Right lobe of liver (tissue), 6 donors: ENCODE data around the gene TCFL5. TPM values are rescaled to one million over a fixed set of nuclear protein-coding genes. Genes with fewer than 3 reads are reported as not detected.

ENCODE experiments used
- ATAC-seq, 4 donors: fragments of 200-7000 bp; cut with Tn5 transposase; one replicate each; pipeline ENCODE4 v1.9.1; 2020; ENCODE audit warnings: mild to moderate bottlenecking in 4 of 4, moderate library complexity in 4 of 4
- DNase-seq, 3 donors: peaks; one replicate each; pipeline ENCODE4 v3.0.0-alpha.2; 2020
- H3K27ac ChIP-seq, 3 donors: fragments of 200-600 bp; one replicate each; pipeline ENCODE4 v1.8.0; 2022
- H3K27me3 ChIP-seq, 2 donors: fragments of 200-600 bp; one replicate each; pipeline ENCODE4 v1.8.0; 2022
- H3K36me3 ChIP-seq, 4 donors: fragments of 200-600 bp; sonication (generic) in 1 of 4; one replicate each; pipeline versions ENCODE4 v1.5.1 to v1.8.0; 2017 to 2022; ENCODE audit warnings: control low read depth in 1 of 4
- H3K4me1 ChIP-seq, 4 donors: fragments of 200-600 bp; sonication (generic) in 1 of 4; one replicate each; pipeline versions ENCODE4 v1.5.1 to v1.8.0; 2017 to 2022; ENCODE audit warnings: control low read depth in 1 of 4
- H3K4me3 ChIP-seq, 3 donors: fragments of 200-600 bp; one replicate each; pipeline ENCODE4 v1.8.0; 2022
- H3K9me3 ChIP-seq, 4 donors: fragments of 200-600 bp; sonication (generic) in 1 of 4; one replicate each; pipeline versions ENCODE4 v1.5.1 to v1.8.0; 2017 to 2022; ENCODE audit warnings: control low read depth in 1 of 4
- CTCF ChIP-seq, 4 donors: fragments of 200-600 bp in 3 of 4; fragments of 450-650 bp in 1 of 4; IDR thresholded peaks; one replicate each; pipeline versions ENCODE4 v1.5.1 to v1.8.0; 2016 to 2022; ENCODE audit warnings: antibody characterized with exemption in 4 of 4, mild to moderate bottlenecking in 2 of 4
- POLR2A ChIP-seq: fragments of 450-650 bp; IDR thresholded peaks from one replicate; pipeline ENCODE4 v1.6.1; 2017; ENCODE audit warnings: antibody characterized with exemption, mild to moderate bottlenecking
- WGBS: methylation state at CpG from one replicate; pipeline ENCODE4 v1.1.6; 2018; ENCODE audit warnings: low coverage, low lambda C conversion rate; ENCODE audit not compliant: insufficient coverage; ENCODE audit errors: missing lambda C conversion rate; 5-methylcytosine and 5-hydroxymethylcytosine counted together
- intact Hi-C, 2 donors: fragments of 100-400 bp; cut with DNase I; formaldehyde crosslinking; loops; one replicate each; pipeline versions ENCODE4 v1.11.2 to v1.14.1; 2022
- total RNA-seq, 6 experiments: library from RNA; depleted of rRNA in 2 of 6; stranded (reverse); fragments of >200 nt in 2 of 6; fragmentation: NEBNext Ultra II Directional in 3 of 6; extraction: Animal tissue kit (Norgen Biotek cat#: 25700) in 3 of 6; gene quantifications; one replicate each; pipeline versions ENCODE4 v1.1.0 to v1.2.4, GENCODE V29; 2016 to 2023
- donor health status: DM: no; HTN: yes; CAD: no.
- donor health status: DM: no; HTN: no; CAD: no.
- donor health status: DM: no; HTN: no; CAD: no.
- donor health status: DM: no; HTN: yes; CAD: no.
- donor health status: DM: no; HTN: yes; CAD: no.

The TCFL5 gene
- total RNA-seq, 6 experiments from 2014 or later: 2.9 to 5.1 (median 3.9) TPM

GRCh38 chr20:62801284-62802010, 60.2 kb downstream of the TCFL5 start:
- ATAC-seq (no peak), DNase-seq (no peak)
- Histone ChIP-seq H3K4me1 (peaks cover 0 to 36% (median 15%) of the 10 kb centered on the region in 4 donors), H3K36me3 (peaks cover 0 to 26% (median 9%) of the 10 kb centered on the region in 4 donors), H3K4me3 (no peak overlapping the region), H3K9me3 (no peaks in the 10 kb centered on the region), H3K27ac (no peak overlapping the region), H3K27me3 (no peaks in the 10 kb centered on the region)
- TF ChIP-seq POLR2A: no peak
- intact Hi-C loops: no loop called here
- 33% methylated on average over 1 of the region's 15 CpGs for WGBS

GRCh38 chr20:62800314-62801259, 61.0 kb downstream of the TCFL5 start:
- ATAC-seq (no peak), DNase-seq (no peak)
- TF ChIP-seq CTCF (IDR thresholded peaks at IDR 0.05): no peak
- TF ChIP-seq POLR2A: no peak
- 78% methylated on average over 19 of the region's 26 CpGs for WGBS
- Histone ChIP-seq H3K4me3 (no peak overlapping the region), H3K27ac (no peak overlapping the region), H3K36me3 (peaks cover 0 to 26% (median 9%) of the 10 kb centered on the region in 4 donors), H3K9me3 (no peaks in the 10 kb centered on the region), H3K4me1 (peaks cover 0 to 34% (median 13%) of the 10 kb centered on the region in 4 donors), H3K27me3 (no peaks in the 10 kb centered on the region)
- intact Hi-C loops: no loop called here

GRCh38 chr20:62799873-62800272, 61.7 kb downstream of the TCFL5 start:
- Histone ChIP-seq H3K27me3 (no peaks in the 10 kb centered on the region), H3K9me3 (no peaks in the 10 kb centered on the region), H3K36me3 (peaks cover 0 to 26% (median 9%) of the 10 kb centered on the region in 4 donors), H3K4me3 (no peak overlapping the region), H3K27ac (no peak overlapping the region), H3K4me1 (peaks cover 0 to 37% (median 13%) of the 10 kb centered on the region in 4 donors)
- 64% methylated on average over 2 of the region's 10 CpGs for WGBS
- ATAC-seq: no peak
- no peak for DNase-seq
- intact Hi-C loops: no loop called here
- TF ChIP-seq POLR2A: no peak
- no peak for TF ChIP-seq CTCF (IDR thresholded peaks at IDR 0.05)

- H3K36me3 ChIP-seq: peaks cover 0 to 26% (median 9%) of the 10 kb centered on the region in 4 donors
- intact Hi-C loops: no loop called here
- ATAC-seq (no peak), DNase-seq (no peak)
- H3K4me3 ChIP-seq: no peak overlapping the region
- 96% methylated on average over 12 of the region's 19 CpGs for WGBS
- H3K27me3 ChIP-seq: no peaks in the 10 kb centered on the region
- no peak overlapping the region for H3K27ac ChIP-seq
- peaks cover 0 to 41% (median 13%) of the 10 kb centered on the region in 4 donors for H3K4me1 ChIP-seq
- H3K9me3 ChIP-seq: no peaks in the 10 kb centered on the region
- TF ChIP-seq POLR2A: no peak
- no peak for TF ChIP-seq CTCF (IDR thresholded peaks at IDR 0.05)
These were observed 62.2 kb downstream of the TCFL5 start for GRCh38 chr20:62799459-62799858.
